HK-2 (cell line): ENCODE results near the gene CCSER1.

Experiments used
- DNase-seq: peaks from one replicate; pipeline ENCODE4 v3.0.0-alpha.2; 2018; ENCODE audit not compliant: unreplicated experiment

Gene CCSER1

DNA sequence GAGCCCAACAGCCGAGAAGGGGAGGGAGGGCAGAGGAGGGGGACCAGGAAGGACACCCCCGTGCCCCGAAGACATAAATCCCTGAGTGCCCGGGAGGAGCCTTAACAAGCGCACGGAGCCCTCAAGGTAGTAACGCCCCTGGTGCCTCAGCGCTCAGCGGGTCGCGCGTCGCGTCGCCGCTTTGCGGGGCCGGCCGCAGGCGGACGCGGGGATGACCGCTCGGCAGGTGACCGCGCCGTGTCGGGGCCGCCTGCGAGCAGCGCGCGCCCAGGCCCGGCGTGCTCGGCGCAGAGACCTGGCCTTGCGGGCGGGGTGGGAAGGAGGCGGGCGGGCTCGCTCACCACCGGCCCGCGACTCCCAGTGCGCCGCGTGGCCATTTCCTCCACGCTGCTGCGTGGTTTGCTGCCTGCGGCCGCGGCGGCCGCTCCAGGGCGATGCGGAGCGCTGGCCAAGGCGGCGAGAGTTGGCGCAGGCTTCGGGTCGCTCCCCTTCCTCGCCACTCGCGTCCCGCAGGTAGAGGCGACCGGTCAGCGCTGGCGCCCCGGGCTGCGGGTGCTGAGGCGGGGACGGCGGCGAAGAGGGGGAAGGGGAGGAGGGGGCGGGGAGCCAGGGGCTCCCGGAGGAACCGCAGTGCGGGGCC lies 632 bp downstream of the CCSER1 start:
- no peak for DNase-seq

DNA sequence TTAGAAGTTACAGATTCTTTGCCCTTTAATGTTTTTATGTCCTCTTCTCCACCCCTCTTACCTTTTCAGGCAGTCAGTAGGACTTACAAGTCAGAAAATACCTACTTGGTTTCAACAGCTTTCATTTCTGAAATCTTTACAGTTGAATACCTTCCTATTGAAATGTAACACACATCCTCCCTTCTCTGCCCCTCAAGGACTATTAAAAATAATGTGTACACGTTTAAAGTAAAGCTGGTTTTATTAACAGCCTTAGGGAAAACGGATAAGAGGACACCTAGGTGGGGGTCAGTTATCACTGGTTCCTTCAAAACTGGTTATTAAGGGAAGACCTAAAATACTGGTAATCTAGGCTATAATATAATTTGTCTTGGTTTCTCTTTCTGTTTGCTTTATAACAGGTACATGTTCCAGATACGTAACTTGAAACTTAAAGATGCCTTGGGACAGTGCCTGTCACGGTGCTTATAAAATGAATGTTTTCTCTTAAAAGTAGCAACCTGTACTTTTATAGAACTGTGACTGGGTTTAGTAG lies 1.8 kb downstream of the CCSER1 start:
- no peak for DNase-seq

DNA sequence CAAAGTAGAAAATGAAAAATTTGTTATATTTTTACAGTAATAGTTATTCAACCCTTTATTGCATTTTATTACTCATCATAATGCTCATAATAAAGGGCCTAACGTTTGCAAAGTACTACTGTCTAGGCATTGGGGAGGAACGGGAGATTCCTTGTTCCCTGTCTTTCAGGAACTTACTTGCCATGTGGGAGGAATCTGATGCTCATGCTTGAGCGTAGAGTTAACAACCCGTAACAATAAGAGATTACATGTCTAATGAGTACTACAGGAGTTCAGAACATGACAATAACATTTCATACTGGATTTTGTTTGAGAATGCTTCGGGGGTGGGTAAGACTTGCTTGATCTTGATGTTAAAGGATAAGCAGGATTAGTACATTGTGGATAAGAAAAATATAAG lies 2.9 kb downstream of the CCSER1 start:
- no peak for DNase-seq

DNA sequence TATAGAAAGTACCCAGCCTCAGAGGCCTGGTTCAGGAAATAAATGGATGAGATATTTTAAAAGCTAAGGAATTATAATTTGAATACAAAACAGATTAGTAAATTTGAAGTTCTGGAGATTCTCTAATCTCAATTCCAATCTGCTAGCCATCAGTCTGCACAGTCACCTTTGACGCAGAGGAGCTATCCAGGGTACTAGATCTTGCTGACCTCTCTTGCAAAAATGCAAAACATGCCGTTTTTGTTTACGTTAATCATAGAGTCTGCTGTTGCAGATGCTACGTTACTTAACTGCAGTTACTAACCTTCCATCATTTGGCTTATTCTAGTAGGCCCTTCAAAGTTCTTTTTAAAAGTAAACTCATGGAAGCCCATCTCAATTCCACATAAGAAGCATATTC lies 10.4 kb downstream of the CCSER1 start:
- DNase-seq: no peak

DNA sequence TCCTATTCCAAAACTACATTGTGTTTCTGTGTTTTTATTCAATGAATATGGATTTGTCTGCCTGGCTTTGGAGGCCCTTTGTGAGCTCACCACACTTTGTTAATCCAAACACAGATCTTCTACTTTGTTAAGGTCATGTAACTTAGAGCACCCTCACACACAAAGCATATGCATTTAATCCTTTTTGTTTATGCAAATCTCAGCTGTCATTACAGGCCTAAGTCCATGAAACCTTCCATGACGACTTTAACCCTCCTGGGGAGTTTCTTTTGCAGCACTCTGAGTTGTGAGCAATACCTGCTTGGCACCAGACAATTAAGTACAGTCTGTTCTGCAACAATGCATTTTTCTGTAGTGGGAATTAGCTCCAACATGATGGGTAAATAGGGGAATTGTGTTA lies 14.9 kb downstream of the CCSER1 start:
- no peak for DNase-seq

DNA sequence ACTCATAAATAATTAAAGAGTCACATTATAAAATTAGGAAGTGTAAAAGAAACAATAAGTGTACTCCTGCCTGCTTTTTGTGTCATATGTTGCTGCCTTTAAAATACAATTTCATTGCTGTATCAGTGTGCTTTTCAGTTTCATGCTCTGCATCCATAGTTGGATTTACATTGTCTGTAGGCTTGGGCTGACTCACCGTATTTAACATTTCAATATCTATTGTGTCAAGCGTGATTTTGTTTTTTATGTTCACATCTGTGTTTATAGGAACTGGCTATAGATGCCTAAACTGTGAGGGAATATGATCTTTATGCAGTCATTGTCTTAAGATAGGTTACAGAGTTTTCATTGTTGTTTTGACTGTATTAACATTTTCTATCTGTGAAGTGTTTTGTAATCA lies 18.1 kb downstream of the CCSER1 start:
- no peak for DNase-seq

DNA sequence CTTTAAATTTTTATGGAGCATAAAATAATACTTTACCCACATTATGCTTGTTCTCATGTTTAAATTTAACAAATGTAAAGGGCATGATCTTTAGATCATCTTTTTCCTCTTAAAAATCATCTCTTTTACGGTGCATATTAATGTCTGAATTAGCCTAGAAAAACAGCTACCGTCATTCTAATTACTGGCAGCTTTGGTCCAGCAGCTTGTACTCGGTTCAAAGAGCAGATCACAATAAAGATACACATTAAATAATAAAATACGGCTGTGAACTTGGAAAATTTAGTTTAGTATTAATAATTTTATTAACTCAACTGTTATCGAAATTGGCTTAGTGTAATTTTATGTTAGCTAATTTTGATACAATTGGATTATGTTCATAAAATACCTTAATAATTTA lies 19.1 kb downstream of the CCSER1 start:
- DNase-seq: no peak

DNA sequence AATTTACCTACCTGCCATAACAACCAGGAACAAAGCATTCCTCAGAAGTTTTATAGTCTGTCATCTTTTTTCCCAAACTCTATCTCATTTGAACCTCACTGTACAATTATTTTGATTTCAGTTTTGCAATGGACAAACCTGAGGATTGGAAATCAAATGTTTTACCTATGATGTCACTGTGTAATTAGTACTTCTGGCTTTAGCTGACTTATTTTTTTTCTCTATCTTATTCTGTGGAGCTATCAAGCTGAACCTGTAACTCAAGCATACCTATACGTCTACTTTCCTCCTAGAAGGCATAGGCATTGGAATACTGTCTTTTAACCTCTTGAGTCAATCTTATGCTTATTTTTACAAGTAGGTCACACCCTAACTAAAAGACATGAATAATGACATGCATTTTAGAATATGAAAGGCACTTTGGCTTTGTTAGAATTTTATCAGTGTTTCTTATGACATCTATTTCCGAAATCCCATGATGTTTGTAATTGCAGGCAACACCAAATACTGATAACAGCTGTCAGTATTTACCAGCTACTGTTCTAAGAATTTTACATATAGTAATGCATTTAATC lies 21.5 kb downstream of the CCSER1 start:
- no peak for DNase-seq

DNA sequence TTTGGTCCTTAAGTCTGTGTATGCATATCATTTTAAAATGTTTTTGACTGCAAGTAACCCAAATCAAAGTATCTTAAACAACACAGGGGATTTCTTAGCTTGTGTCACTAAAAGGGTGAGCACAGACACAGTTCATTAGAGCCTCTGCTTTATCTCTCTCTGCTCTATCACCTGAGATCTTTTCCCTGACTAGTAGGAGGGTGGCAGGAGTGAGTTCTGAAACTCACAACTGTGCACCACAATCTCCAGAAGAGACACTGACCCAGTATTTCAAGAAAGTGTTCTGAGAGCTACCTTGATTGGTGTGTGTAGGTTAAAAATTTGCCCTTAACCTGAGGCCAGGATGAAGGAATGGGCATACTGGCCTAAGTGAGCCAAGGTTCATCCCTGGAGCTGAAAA lies 24.8 kb downstream of the CCSER1 start:
- no peak for DNase-seq

DNA sequence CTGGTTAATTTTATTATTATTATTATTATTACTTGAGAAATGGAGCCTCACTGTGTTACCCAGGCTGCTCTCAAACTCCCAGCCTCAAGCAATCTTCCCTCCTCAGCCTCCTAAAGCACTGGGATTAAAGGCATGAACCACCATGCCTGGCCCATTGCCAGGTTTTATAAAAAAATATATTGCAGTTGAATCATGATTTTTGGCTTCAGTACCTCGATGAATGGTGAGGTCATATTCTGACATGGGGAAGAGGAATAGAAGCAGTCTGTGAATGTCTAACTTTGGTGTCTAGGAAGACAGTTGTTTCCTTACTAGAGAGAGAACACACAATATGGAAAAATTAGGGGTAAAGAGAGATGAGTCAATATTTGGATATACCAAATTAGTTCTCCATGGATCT lies 32.0 kb downstream of the CCSER1 start:
- DNase-seq: no peak

DNA sequence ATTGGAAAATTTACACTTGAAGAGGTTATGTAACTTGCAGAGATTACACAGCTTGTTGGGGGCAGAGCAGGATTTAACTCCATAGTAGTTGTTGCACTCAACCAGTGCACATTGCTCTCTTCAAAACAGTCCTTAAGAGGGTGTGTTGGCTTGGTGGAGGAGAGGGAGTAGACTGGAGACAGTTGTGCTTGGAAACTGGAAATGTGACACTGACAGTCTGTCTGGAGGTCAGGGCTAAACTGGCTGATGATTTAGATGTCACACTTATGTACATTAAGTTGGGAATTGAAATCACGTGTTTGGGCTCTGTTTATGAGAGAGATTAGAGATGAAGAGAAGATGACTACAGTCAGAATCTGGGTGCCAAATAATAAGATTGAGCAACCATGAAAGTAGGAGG lies 32.9 kb downstream of the CCSER1 start:
- DNase-seq: no peak

DNA sequence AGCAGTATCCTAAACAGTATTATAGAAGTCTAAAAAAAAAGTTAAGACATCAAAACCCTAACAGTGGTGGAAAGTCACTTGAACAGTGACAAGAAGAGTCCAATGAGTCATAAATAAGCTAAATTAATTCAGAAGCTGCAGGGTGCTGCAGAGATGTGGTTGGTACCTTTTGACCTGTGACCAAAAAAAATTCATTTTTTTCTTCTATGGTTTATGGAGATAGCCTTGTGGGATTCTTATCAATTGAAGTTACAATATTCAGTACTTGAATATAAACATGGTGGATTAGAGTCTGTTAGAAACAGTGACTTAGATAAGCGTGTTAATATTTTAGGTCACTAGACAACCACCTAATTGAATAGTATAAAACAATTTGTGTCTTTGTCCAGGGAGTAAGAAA lies 35.4 kb downstream of the CCSER1 start:
- no peak for DNase-seq

DNA sequence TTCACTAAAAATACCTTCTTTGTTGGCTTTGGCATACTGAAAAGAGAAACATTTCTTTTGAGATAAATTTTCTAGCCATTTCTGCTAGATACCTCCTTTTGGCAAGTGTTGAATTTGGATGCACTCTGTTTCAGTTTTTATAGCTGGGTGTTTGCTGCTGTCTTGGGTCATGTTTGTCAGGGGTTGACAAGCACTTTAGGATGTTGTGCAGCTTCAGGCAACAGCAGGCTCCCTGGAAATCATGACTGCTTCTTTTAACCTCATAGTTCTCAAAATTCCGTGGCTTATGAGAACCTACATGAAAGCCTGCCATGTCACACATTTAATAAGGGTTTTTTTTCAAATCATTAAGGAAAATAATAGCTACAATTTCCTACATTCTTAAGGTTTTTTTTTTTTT lies 36.7 kb downstream of the CCSER1 start:
- DNase-seq: no peak

DNA sequence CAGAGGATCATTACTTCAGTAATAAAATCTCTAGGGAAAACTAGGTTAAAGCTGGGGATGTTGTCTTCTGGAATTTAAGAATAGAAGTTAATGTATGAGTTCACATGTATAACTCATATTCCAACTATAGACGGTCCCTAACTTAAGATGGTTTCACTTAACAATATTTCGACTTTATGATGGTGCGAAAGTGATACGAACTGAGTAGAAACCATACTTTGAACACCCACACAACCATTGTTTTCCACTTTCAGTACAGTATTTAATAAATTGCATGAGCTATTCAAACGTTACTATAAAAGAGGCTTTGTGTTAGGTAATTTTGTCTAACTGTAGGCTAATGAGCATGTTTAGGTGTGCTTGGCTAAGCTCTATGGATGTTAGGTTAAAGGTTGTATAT lies 38.7 kb downstream of the CCSER1 start:
- DNase-seq: no peak

DNA sequence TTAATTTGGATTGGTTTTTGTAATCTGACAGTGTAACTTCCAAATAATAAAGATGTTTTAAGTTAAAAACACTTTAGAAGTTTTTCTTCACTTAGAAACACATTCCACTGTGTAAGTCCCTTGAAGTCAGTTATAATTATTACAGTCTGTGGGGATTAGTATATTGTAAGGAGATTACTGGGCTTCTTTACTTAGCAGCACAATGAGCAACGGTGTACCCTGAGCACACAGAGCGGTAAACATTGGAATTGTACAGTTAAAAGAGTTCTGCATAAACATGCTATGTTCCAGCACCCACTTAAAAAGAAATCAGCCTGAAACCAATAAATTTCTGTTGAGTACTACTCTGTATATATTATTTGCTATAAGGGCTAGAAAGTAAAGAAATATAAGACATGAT lies 44.3 kb downstream of the CCSER1 start:
- no peak for DNase-seq

DNA sequence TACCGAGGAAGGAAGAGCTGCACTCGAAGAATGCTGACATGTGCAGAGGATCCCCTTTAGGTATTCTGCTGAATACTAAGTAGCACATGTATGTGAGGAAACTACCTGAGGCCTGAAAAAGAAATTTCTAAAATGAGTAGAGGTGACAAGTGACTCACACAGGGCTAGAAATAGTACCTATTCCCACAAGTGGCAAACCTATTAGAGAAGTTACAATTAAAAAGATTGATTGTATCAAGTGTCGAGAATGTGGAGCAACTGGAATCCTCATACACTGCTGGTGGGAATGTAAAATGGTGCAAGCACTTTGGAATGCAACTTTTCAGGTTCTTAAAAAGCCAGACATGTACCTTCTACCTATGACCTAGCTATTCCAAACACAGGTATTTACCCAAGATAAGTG lies 47.4 kb downstream of the CCSER1 start:
- DNase-seq: no peak

DNA sequence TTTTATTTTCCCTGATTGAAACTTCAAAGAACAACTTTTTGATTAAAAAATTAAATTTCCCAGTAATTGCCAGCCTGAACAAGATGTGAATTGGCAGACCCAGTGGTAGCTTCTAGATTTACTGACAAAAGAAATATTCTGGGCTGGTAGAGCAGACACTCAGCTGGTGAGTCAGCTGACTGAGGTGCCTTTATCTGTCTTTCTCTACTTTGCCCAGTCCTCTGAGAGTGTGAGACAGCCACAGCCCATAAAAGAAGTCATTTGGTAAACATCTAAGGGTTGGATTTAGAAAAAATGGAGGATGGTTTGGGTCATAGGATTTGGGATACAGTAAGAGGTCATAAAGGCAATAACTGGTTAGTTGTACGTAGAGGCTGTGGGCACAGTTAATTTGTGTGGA lies 54.5 kb downstream of the CCSER1 start:
- no peak for DNase-seq

DNA sequence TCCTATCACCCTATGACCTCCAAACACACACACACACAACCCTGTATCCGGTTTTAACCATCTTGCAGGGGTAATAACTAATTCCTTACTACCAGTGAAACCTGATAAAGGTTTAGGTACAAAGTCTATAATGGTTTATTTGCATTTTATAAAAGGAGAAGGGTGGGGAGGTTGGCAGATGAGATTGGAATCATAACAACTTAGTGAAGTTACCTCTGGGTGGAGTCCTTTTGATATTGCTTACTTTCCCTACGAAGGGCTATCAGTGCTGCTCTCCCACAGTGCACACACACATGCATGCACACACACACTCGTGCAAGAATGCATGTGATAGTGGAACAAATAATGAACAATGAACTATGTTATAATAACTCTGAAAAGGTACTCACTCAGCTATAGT lies 56.1 kb downstream of the CCSER1 start:
- DNase-seq: no peak

DNA sequence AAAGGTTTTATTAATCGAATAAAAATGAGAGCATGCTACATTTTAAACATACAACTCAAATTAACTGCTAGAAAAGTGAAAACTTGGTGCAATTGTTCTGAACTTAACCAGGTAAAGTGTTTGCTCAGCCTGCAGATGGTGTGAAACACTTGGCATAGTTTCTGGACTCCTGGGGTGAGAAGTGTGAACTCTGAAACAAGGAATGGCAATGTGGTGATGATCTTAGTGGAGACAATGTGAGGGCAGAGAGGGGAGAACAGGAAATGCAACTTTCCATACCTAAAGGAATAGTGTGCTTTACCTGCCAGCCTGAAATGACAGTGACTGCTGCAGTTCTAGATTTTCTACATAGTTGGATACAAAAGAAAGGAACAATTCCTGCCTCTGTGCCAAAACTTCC lies 57.4 kb downstream of the CCSER1 start:
- DNase-seq: no peak

DNA sequence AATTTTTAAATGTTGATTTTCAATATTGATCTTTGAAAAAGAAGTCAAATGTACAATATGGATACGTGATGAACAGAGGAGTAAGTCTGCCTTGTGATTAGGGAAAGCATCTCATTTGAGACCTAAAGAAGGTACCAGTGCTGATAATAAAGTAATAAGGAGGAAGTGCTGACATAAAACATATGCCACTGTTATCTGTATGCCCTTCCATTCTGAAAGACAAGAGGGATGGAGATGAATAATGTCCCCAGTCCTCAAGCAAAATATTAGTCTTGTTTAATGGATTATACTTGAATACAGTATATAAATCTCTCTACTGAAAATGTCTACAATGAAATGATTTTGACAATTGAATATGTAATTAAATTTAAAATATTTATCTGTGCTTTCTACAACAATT lies 58.2 kb downstream of the CCSER1 start:
- DNase-seq: no peak

DNA sequence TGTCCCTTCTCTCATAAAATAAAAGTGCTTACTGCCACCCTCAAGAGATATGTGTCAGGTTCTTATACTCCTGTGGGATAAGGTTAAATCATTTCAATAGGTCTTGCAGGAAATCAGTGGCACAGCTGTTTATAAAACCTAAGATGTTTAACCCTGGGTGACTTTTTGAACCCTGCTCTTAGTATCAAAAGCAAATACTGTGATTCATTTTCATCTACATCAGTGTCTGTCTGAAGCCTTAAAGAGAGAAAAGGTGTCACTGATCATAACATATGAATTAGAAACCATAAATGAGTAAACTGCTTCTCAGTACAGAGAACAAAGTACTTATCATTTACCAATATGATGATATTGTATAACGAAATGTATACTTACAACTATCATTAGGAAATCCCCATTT lies 59.0 kb downstream of the CCSER1 start:
- DNase-seq: no peak

DNA sequence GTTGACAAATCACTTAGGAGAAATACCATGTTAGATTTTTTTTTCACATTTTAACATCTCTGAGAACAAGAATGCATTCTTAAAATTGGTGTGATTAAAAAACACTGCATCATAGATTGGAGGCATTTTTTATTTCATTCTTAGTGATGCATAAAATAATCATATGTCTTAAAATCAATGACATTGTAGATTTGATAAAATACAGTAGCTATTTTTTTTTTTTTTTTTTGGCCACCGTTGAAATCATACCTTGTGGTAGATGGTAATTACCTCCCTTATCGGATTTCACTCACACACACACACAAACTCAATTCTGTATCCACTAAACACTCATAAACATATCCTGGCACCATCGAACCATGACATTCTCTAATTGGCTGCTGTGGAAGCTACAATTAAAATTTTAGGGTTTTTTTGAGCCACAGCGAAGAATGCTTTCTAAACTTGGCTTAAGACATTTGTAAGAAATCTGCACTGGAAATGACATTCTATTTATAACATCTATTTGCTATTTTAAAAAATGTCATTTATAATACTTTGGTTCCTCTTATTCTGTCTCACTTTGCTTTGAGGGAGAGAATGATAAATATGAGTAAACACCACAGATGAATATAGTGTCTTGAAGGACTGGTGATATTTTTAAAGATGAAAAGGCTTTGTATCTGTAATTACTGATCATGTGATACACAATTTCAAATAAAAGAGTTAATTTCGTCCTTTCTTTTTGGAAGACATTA lies 60.1 kb downstream of the CCSER1 start:
- DNase-seq: no peak

DNA sequence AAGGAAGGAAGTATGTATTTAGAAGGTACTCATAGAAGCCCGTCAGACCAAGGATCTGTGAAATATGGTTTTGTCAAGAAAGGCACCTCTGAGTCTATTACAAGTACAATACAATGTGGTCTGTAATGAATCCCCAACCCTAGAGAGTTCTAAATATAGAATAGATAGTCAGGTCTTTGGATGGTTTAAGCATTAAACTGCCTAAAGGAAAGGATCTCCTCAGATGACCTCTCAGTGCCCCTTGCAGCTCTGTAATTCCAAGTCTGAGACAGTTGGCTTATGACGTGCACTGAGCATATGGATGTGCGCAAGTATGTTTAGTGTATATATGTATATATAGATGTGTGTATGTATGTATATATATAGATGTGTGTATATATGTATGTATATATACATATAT lies 62.0 kb downstream of the CCSER1 start:
- no peak for DNase-seq
